ENCODE results near the gene CRTC1. TPM values are rescaled to one million over a fixed set of nuclear protein-coding genes. Genes with fewer than 3 reads are reported as not detected.

CRTC1 gene
- total RNA-seq, 1 donor = 6.7 TPM

DNA sequence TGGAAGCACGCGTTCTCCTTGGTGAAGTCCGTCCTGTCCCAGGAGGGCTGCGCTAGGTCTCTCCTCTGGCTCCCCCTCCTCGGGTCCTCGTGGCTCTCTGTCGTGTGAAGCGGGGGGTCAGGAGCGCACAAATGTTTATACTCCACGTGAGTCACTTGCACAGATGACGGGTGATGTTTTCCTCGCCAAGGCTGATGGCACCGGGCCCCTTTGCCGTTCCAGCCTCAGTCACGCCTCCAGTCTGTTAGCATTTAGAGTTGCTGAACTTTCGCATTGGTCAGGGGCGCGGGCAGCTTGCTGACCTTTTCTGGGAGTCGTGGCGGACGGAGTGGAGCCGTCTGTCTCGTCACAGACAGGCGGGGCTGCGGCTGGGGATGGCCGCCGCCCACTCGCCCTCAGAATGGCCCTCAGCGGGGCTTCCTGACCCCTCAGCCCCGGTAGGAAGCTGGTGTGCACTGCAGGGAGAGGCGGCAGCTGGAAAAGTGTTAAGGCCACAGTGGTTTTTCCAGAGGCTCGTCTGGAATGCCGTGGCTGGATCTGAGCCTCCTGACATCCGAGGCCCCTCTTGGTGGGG is 32.9 kb upstream of the CRTC1 start:
- DNase-seq (ENCODE audit: low read depth in 2 of 3, low spot score in 2 of 3) = no peak

- no peak for DNase-seq (ENCODE audit: low read depth in 2 of 3, low spot score in 2 of 3)
These were observed 32.2 kb upstream of the CRTC1 start for GRCh38 chr19:18651300-18651699.

- no peak for DNase-seq (ENCODE audit: low read depth in 2 of 3, low spot score in 2 of 3)
These were observed 31.7 kb upstream of the CRTC1 start for GRCh38 chr19:18651733-18652132.

DNA sequence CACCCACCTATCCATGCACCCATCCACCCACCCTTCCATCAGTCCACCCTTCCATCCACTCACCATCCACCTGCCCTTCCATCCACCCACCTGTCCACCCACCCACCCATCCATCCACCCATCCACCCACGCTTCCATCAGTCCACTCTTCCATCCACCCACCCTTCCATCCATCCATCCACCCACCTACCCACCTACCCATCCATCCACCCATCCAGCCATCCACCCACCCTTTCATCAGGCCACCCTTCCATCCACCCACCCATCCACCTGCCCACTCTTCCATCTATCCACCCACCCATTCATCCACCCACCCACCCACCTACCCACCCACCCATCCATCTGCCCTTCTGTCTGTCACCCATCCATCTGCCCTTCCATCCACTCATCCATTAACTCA is 29.6 kb upstream of the CRTC1 start:
- no peak for DNase-seq (ENCODE audit: low read depth in 2 of 3, low spot score in 2 of 3)

DNA sequence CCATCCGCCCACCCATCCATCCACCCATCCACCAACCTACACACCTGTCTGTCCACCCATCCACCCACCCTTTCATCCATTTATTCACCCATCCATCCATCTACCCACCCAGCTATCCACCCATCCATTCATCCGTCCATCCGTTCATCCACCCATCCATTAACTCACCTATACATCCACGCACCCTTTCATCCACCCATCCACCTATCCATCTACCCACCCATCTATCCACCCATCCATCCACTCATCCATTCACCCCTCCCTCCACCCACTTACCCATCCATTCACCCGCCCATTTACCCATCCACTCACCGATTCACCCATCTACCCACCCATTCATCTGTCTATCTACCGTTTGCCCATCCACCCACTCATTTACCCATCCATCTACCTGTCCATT is 29.0 kb upstream of the CRTC1 start:
- DNase-seq (ENCODE audit: low read depth in 2 of 3, low spot score in 2 of 3) = no peak

DNA sequence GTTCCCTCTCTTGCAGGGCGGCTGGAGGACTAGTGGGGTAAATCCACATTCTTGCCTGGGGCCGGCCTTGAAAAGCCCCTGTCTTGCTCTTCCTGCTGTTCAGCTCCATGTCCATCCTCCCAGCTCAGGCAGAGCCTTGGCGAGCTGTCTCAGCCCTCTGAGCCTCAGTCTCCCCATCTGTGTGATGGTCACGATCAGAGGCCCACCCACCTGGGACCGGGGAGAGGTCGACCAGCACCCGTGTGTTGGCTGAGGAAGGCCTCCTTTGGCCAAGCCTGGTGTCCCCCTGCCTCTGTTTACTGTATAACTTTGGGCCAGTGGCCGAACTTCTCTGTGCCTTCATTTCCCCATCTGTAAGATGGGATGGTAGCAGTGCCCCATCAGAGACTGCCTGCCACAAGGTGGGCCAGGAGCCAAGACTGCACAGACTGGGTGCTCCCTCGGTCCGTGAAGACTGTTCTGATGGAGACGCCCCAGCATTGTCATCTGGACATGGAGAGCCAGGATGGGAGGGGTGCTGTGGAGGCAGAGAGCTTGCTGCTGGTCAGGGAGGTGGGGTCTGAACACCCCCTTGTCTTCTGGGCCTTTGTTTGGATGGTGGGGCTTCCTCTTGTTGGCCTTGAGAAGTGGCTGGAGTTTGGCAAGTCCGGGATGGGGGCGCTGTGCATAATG is 28.2 kb upstream of the CRTC1 start:
- no peak for DNase-seq (ENCODE audit: low read depth in 2 of 3, low spot score in 2 of 3)

DNA sequence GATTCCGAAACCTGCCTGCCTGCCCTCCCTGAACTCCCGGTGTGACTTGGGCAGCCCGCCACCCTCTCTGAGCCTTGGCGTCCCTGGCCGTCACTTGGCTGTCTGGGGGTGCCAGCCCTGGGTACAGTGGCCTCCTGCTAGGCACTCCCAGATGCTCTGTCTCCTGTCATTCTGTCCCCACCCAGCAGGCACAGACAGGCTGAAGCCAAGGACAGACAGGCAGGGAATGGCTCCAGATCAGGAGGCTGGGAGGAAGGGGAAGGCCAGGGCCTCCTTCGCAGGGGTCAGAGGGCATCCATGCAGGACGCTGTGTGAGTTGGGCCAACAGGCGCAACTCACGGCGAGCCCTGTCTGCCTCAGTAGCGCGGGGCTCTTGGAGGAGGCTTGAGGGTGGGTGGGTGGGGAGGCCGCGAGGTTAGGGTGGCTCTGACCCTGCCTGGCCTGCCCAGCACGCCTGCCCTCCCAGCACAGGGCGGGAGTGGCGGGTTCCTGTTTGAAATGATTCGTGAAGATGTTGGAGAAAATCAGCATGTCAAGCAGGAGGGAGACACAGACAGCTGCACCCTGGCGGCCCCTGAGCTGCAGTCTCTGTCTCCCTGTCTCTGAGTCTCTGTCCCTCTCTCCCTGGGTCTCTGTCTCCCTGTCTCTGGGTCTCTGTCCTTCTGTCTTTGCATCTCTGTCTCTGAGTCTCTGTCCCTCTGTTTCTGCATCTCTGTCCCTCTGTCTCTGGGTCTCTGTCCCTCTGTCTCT is 27.0 kb upstream of the CRTC1 start:
- no peak for DNase-seq (ENCODE audit: low read depth in 2 of 3, low spot score in 2 of 3)

DNA sequence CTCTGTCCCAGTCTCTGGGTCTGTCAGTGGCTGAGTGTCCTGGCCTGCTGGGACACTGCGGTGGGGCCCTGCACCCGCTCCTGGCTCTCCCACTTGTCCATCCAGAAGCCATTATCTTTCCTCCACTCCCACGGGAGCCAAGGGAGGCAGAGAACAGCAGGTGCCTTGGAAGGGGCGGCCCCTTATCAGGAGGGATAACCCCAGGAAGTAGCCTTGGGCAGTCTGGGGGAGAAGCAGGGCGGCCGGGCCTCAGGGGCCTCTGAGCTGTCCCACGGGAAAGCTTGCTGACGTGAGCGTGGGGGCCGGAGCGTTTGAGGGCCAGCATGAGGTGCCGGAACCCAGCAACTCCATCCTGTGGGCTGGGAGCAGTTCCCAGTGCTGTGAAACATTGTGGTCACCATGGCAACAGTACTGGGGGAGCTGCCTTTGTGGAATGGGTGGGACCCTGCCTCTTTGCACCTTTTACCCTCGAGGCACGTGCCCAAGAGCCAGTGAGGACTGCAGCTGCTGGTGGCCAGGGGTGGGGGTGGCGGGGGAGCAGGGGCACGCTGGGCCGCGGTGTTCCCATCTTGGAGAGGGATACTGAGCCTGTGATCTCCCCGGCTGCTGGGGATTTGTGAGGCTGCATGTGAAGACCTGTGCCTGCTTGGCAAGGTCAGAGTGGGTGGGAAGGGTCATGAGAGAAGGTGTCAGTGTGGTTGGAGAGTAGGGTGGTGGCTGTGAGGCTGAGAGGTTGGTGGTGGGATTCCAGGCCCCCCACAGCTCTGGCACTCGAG is 25.7 kb upstream of the CRTC1 start:
- no peak for DNase-seq (ENCODE audit: low read depth in 2 of 3, low spot score in 2 of 3)

DNA sequence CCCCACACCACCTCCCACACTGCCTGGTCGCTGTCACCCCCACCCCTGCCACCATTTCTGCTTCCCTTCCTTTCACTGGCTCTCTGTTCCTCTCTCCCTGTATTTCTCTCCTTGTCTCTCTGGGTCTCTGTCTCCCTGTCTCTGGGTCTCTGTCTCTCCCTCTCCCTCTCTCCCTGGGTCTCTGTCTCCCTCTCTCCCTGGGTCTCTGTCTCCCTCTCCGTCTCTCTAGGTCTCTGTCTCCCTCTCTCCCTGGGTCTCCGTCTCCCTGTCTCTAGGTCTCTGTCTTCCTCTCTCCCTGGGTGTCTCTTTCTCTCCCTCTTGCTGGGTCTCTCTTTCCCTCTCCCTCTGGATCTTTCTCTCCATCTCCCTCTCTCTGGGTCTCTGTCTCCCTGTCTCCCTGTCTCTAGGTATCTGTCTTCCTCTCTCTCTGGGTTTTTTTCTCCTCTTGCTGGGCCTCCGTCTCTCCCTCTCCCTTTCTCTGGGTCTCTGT is 25.1 kb upstream of the CRTC1 start:
- no peak for DNase-seq (ENCODE audit: low read depth in 2 of 3, low spot score in 2 of 3)

GRCh38 chr19:18659281-18660050 is 24.0 kb upstream of the CRTC1 start:
- DNase-seq (ENCODE audit: low read depth in 2 of 3, low spot score in 2 of 3) = peak in 1 of 3 donors; percentile 67

GRCh38 chr19:18660051-18660910 is 23.2 kb upstream of the CRTC1 start:
- no peak for DNase-seq (ENCODE audit: low read depth in 2 of 3, low spot score in 2 of 3)

DNA sequence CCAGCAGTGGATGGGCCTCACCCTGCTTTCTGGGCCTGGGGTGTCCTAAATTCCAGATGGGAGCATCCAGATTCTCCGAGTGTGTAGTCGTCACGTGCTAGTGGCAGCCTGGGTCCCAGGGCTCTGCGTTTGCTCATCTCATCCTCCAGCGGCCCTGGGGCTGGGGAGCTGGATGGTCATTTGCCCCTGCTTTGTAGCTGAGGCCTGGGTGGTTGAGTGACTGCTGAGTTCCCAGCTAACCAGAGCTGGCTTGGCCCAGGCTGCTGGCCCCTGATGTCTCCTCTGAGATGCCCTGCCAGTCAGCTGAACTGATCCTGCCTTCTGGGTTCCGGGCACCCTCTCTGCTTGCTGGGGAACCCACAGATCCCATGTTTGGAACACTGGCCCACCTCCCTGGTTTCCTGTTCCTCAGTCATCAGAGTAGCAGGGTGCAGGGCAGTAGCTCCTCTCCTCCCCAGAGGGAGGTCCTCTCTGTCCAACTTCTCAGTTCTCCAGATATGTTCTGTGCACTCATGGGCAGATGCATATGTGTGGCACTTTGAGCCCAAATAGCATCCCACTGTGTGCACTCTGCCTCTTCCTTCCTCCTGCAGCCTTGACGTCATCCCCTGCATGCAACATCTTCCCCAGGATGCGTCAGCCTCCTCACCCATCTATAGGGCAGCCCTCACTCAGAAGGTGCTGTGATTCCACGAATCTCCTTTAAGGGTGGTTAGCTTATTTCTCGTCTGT is 22.4 kb upstream of the CRTC1 start:
- DNase-seq (ENCODE audit: low read depth in 2 of 3, low spot score in 2 of 3) = no peak

DNA sequence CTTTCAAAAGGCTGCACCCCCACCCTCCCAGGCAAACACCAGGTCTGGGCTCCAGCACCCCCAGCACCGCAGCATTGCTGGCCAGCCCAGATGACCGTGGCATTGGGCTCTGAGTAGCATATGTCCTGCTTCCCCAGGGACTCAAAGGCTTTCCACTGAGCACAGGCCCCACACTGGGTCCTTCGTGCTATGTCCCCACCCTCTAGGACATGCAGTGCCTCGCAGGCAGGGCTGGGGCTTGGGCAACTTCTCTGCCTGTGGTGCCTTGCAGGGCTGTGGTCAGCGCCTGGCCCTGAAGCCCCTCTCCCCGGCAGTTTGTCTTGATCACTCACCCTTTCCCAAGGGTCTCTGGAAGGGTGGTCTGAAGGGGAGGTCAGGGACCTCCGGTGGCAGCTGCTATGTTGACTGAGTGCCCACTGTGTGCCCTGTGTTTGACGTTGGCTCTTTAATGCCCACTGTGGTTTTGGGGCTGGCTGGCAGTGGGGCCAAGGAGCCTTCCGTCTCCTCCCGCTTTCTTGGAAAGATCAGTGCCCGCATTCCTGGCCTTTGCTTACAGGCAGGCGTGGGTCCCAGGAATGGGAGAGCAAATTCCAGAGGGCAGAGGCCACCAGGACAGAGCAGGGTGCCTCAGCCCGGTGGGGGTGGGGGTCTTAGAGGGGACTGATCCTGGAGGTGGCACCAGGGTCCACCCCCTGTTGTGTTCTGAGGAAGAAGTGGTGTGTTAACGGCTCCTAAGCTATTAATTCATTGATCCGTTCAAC is 20.3 kb upstream of the CRTC1 start:
- DNase-seq (ENCODE audit: low read depth in 2 of 3, low spot score in 2 of 3) = no peak

DNA sequence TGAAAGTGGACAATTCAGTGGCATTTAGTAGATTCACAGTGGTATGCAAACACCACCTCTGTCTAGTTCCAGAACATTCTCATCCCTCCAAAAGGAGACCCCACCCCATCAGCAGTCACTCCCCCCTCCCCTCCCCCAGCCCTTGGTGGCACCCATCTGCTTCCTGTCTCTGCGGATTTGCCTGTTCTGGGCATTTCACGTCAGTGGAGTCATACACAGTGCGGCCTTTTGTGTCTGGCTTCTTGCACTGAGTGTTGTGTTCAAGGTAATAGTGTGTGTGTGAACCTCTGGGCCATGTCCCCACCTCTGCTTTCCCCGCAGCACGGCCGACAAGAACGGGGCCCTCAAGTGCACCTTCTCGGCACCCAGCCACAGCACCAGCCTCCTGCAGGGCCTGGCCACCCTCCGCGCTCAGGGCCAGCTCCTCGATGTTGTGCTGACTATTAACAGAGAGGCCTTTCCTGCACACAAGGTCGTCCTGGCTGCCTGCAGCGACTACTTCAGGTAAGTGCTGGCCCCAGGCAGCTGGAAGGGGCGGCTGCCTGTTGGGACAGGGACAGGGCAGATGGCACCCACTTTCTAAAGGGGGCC is 19.4 kb upstream of the CRTC1 start:
- DNase-seq (ENCODE audit: low read depth in 2 of 3, low spot score in 2 of 3) = peak in 2 of 3 donors; percentile 57 to 67

- DNase-seq (ENCODE audit: low read depth in 2 of 3, low spot score in 2 of 3) = no peak
These were observed 17.7 kb upstream of the CRTC1 start for GRCh38 chr19:18665771-18666202.

DNA sequence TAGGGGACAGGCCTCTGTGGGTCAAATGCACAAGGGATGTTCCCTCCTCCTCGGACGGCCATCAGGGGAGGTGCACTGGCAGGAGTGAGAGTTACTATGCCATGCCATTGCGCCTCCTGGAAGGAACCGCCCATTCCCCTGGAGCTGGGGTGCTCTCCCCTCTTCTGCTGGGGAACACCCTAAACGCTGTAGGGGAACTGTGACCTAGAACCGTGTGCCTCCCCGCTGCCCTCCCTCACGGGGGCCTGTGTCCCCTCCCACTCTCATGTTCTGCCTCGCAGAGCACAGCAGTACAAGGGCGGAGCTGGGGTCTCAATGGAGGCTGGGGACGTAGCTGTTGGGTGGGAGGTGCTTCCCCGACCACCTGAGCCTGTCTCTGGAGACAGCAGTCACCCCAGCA is 17.2 kb upstream of the CRTC1 start:
- no peak for DNase-seq (ENCODE audit: low read depth in 2 of 3, low spot score in 2 of 3)

DNA sequence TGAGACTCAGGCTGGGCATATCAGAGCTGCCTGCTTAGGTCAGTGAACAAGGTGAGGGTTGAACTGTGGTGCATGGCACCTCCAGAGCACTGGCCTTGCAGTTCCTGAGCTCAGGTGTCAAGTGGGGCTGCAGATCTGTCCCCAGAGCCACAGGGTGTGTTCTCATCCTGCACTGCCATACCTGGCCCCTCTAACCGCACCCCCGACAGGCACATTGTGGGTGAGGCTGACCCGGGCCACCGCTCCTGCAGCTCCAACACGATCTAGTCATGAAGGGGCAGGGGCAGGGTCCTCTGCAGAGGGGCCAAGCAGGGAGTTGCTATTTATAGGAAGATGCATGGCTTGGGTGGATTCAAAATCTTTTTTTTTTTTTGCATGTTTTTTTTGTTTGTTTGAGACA is 16.7 kb upstream of the CRTC1 start:
- DNase-seq (ENCODE audit: low read depth in 2 of 3, low spot score in 2 of 3) = no peak

Measured in hematopoietic multipotent progenitor cell (in vitro differentiated cells).